Placental epithelial cell (primary cell): Measurements from ENCODE around the gene CLCN7. TPM values are rescaled to one million over a fixed set of nuclear protein-coding genes. Genes with fewer than 3 reads are reported as not detected.

Experiments used
- total RNA-seq: library from RNA; depleted of rRNA; stranded (reverse); fragments of >200 nt; gene quantifications from 2 replicates; pipeline ENCODE4 v1.2.3, GENCODE V29; 2012

CLCN7 gene, protein sequence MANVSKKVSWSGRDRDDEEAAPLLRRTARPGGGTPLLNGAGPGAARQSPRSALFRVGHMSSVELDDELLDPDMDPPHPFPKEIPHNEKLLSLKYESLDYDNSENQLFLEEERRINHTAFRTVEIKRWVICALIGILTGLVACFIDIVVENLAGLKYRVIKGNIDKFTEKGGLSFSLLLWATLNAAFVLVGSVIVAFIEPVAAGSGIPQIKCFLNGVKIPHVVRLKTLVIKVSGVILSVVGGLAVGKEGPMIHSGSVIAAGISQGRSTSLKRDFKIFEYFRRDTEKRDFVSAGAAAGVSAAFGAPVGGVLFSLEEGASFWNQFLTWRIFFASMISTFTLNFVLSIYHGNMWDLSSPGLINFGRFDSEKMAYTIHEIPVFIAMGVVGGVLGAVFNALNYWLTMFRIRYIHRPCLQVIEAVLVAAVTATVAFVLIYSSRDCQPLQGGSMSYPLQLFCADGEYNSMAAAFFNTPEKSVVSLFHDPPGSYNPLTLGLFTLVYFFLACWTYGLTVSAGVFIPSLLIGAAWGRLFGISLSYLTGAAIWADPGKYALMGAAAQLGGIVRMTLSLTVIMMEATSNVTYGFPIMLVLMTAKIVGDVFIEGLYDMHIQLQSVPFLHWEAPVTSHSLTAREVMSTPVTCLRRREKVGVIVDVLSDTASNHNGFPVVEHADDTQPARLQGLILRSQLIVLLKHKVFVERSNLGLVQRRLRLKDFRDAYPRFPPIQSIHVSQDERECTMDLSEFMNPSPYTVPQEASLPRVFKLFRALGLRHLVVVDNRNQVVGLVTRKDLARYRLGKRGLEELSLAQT
- 47.3 and 78.1 TPM in 2 replicates for total RNA-seq

DNA sequence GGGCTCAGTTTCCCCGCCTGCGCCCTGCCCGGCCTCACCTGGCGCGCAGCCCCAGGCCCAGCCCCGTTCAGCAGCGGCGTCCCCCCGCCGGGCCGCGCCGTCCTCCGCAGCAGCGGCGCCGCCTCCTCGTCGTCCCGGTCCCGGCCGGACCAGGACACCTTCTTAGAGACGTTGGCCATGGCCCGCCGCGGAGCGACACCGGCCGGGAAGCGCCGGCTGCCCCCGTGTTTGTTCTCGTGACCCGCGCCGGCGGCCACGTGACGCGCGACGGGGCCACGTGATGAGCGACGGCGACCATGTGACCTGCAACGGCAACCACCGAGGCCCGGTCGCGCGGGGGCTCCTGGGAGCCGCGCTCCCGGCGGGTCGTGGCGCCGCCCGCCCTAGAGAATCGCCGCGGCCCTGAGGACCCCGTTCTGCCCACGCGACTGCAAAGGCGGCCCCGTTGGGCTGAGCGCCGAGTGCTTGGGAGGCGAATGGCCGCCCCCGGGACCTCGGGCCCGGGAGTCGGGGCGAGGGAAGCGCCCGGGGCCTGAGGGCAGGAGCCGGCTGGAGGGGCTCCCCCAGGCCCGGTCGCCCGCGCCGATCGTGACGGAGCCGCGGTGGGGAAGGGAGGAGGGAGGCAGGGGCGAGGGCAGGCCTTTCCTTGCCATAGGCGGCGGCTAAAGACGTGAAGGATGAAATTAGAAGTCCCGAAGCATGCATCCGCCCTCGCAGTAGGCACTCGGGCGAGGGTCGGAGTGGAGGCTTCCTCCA lies at the start of gene CLCN7:
Gene CLCN7, minus strand, starts transcription at position 233 of the 756 bp plus-strand sequence. Its CDS starts 54 bp downstream, at position 179.

GRCh38 chr16:1492923-1493745 lies 18.3 kb upstream of the CLCN7 start, which contains the start of gene TELO2:
TSS of gene TELO2 (plus strand) at chr16:1493360. CDS start at chr16:1494282, 922 bp downstream.

DNA sequence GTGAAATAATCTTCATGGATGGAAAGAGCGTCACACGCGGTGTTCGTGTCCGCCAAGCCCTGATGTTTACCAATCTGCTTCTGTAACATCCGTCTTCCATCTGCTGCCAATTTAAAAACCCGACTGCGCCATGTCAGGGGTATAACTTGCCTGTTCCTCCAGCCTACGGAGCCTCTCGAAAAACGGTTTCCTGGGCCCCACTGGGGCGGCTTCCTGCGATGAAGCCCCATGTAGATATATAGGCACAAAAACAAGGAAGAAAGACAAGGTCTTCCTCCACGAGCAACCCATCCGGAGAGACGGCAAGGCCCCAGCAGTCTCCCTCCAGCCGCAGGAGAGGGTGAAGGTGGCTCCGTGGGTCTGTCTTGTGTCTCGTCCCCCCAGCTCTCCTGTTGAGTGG lies 13.8 kb upstream of the CLCN7 start, which contains the start of gene PTX4:
Gene PTX4, minus strand, starts transcription at position 326 of the 400 bp plus-strand sequence. Its CDS starts 35 bp downstream, at position 291.

GRCh38 chr16:1443980-1444729 lies 30.7 kb downstream of the CLCN7 start, which contains the start of gene CCDC154:
TSS of gene CCDC154 (minus strand) at chr16:1444556. CDS start at chr16:1444322, 234 bp downstream.

GRCh38 chr16:1430759-1431496 lies 43.9 kb downstream of the CLCN7 start, which contains the start of gene PERCC1:
TSS of gene PERCC1 (plus strand) at chr16:1431078. CDS start at chr16:1432594, 1,516 bp downstream.

GRCh38 chr16:1414532-1415260 lies 60.1 kb downstream of the CLCN7 start, which contains the start of gene UNKL:
TSS of gene UNKL (minus strand) at chr16:1414704. CDS start at chr16:1414691, 13 bp downstream.

Other genes with a start within 250 kb of the CLCN7 start
- not detected in 2 replicates for gene TPSG1, start 249.8 kb downstream of the CLCN7 start, total RNA-seq
- not detected in 2 replicates for gene TPSB2, start 244.8 kb downstream of the CLCN7 start, total RNA-seq
- not detected in 2 replicates for gene TPSAB1, start 234.3 kb downstream of the CLCN7 start, total RNA-seq
- not detected in 2 replicates for gene TPSD1, start 219.0 kb downstream of the CLCN7 start, total RNA-seq
- 46.3 and 51.9 TPM in 2 replicates for gene UBE2I, start 165.4 kb downstream of the CLCN7 start, total RNA-seq
- gene BAIAP3, start 141.4 kb downstream of the CLCN7 start, total RNA-seq: 0.54 TPM in 1 of 2 replicates, not detected in the other
- gene TSR3, start 123.2 kb downstream of the CLCN7 start, total RNA-seq: 41.2 and 84.2 TPM in 2 replicates
- 30.8 and 53.4 TPM in 2 replicates for gene GNPTG, start 123.1 kb downstream of the CLCN7 start, total RNA-seq
- 7.0 and 7.5 TPM in 2 replicates for gene UNKL, start 60.3 kb downstream of the CLCN7 start, total RNA-seq
- gene UQCC4, start 54.3 kb downstream of the CLCN7 start, total RNA-seq: 12.4 and 15.3 TPM in 2 replicates
- not detected in 2 replicates for gene PERCC1, start 44.0 kb downstream of the CLCN7 start, total RNA-seq
- gene CCDC154, start 30.5 kb downstream of the CLCN7 start, total RNA-seq: 0.33 and 0.39 TPM in 2 replicates
- not detected in 2 replicates for gene PTX4, start 13.9 kb upstream of the CLCN7 start, total RNA-seq
- gene TELO2, start 18.3 kb upstream of the CLCN7 start, total RNA-seq: 15.3 and 18.9 TPM in 2 replicates
- under 0.01 TPM in 1 of 2 replicates, not detected in the other for gene TMEM204, start 58.6 kb upstream of the CLCN7 start, total RNA-seq
- gene IFT140, start 137.0 kb upstream of the CLCN7 start, total RNA-seq: 38.5 and 45.2 TPM in 2 replicates
- gene CRAMP1, start 137.3 kb upstream of the CLCN7 start, total RNA-seq: 17.2 and 20.8 TPM in 2 replicates
- 56.9 and 98.6 TPM in 2 replicates for gene JPT2, start 203.3 kb upstream of the CLCN7 start, total RNA-seq
- 80.5 and 89.4 TPM in 2 replicates for gene MAPK8IP3, start 231.2 kb upstream of the CLCN7 start, total RNA-seq